ENCODE measurements around the gene DUS4L.

DUS4L gene

DNA sequence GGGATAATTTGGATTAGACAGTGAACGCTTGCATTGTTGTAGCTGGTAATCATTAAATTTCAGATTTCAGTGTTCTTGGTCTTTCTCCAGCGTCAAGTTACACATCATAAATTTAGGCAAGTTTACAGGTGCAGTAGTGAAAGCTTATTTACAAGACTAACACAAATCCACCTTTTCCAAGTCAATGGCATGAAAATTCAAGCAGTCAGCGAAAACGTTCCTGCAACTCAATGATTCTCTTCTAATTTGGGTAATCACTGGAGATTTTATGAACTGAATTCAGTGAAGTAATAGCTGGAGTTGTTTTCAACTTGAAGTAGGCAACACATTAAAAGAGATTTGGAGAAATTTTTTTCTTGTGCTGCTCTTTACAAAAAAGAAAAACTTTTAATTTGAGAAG lies 34.2 kb downstream of the DUS4L start:
- peak overlapping the region; percentile 14; the same call in 1 of the 2 replicates for H3K4me3 ChIP-seq (ENCODE audit: low read depth, low read length)
- peak; percentile 83 for DNase-seq (ENCODE audit: low read depth)
- TF ChIP-seq, protein P1, sequence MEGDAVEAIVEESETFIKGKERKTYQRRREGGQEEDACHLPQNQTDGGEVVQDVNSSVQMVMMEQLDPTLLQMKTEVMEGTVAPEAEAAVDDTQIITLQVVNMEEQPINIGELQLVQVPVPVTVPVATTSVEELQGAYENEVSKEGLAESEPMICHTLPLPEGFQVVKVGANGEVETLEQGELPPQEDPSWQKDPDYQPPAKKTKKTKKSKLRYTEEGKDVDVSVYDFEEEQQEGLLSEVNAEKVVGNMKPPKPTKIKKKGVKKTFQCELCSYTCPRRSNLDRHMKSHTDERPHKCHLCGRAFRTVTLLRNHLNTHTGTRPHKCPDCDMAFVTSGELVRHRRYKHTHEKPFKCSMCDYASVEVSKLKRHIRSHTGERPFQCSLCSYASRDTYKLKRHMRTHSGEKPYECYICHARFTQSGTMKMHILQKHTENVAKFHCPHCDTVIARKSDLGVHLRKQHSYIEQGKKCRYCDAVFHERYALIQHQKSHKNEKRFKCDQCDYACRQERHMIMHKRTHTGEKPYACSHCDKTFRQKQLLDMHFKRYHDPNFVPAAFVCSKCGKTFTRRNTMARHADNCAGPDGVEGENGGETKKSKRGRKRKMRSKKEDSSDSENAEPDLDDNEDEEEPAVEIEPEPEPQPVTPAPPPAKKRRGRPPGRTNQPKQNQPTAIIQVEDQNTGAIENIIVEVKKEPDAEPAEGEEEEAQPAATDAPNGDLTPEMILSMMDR (IDR thresholded peaks at IDR 0.05; ENCODE audit: control insufficient read depth, extremely low read depth, insufficient read depth): no peak

DNA sequence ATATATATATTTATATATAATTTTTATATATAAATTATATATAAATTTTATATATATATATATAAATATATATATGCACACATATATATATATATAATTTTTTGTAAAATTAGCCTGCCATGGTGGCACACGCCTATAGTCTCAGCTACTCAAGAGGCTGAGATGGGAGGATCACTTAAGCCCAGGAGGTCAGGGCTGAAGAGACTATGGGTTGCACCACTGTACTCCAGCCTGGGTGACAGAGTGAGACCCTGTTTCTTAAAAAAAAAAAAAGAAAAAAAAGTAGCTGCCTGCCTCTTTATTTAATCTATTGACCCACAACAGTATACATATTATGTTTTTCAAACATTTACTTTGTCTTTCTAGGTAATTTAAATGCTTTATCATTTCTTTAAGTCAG lies 35.5 kb downstream of the DUS4L start:
- H3K4me3 ChIP-seq (ENCODE audit: low read depth, low read length): no peak overlapping the region
- no peak for DNase-seq (ENCODE audit: low read depth)
- TF ChIP-seq, protein P1 (IDR thresholded peaks at IDR 0.05; ENCODE audit: control insufficient read depth, extremely low read depth, insufficient read depth): no peak

- TF ChIP-seq, protein P1 (IDR thresholded peaks at IDR 0.05; ENCODE audit: control insufficient read depth, extremely low read depth, insufficient read depth): no peak
- H3K4me3 ChIP-seq (ENCODE audit: low read depth, low read length): no peak overlapping the region
These were observed 37.0 kb downstream of the DUS4L start for GRCh38 chr7:107600816-107601215.

DNA sequence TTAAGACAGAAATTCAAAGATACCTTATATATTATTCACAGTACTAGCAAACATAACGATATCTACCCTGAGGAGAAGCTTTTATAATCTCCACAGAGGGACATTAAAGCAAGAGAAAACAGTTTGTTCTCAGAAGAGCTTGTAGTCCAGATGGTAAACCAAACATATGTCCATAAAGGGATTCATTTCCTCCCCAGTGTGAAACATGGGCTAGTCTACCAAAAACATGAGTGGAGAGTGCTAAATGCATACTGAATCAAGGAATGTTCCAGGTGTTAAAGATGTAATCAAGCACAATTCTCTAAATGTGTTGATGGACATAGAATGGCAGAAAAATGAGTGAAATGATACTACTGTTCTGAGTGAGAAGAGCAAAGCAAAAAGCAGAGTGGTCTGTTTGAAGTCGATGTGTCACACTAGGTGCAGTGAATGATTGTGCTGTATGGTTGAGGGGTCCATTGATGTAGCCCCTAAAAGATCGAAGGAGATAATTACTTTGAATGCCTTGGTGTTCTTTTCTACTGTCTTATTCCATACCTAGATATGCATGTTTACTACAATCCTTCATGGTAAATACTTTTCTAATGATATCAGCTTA lies 41.5 kb downstream of the DUS4L start:
- no peak for DNase-seq (ENCODE audit: low read depth)
- TF ChIP-seq, protein P1 (IDR thresholded peaks at IDR 0.05; ENCODE audit: control insufficient read depth, extremely low read depth, insufficient read depth): no peak
- no peak overlapping the region for H3K4me3 ChIP-seq (ENCODE audit: low read depth, low read length)

More at GRCh38 chr7:107600816-107601215, 37.0 kb downstream of the DUS4L start:
- DNase-seq (ENCODE audit: low read depth): no peak

DNA sequence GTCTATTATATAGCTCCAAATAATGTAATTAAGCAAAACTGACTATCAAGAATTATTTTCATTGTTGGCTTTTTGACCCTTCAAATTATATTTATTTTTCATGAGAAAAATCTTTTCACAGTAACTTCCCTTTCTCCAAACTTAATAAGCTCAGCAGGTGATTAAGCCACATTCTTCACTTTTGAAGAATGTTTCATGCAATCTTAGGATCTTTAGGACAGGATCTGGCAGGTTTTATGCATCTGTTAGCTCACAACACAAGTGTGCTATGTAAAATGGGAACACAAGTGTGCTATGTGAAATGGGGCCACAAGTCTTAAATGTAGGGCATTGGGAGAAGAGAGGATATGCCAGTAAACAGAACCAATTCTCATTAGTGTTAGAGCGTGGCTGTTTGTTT lies 42.5 kb downstream of the DUS4L start:
- TF ChIP-seq, protein P1 (IDR thresholded peaks at IDR 0.05; ENCODE audit: control insufficient read depth, extremely low read depth, insufficient read depth): no peak
- H3K4me3 ChIP-seq (ENCODE audit: low read depth, low read length): no peak overlapping the region
- no peak for DNase-seq (ENCODE audit: low read depth)

GRCh38 chr7:107609811-107610261 lies 46.1 kb downstream of the DUS4L start:
- TF ChIP-seq, protein P1 (IDR thresholded peaks at IDR 0.05; ENCODE audit: control insufficient read depth, extremely low read depth, insufficient read depth): no peak
- peak; percentile 79 for DNase-seq (ENCODE audit: low read depth)
- H3K4me3 ChIP-seq (ENCODE audit: low read depth, low read length): no peak overlapping the region

- TF ChIP-seq, protein P1 (IDR thresholded peaks at IDR 0.05; ENCODE audit: control insufficient read depth, extremely low read depth, insufficient read depth): no peak
- no peak for DNase-seq (ENCODE audit: low read depth)
These were observed 46.6 kb downstream of the DUS4L start for GRCh38 chr7:107610323-107610722.

More at GRCh38 chr7:107610323-107610722, 46.6 kb downstream of the DUS4L start:
- H3K4me3 ChIP-seq (ENCODE audit: low read depth, low read length): no peak overlapping the region
